PFSK-1 (cell line): ENCODE results near the gene CHST15.

Source experiments
- POLR2AphosphoS5 ChIP-seq: IDR thresholded peaks from 2 replicates; pipeline ENCODE4 v1.6.1; 2012; ENCODE audit warnings: low read depth, mild to moderate bottlenecking, control low read depth, low read length, moderate library complexity
- SIN3A ChIP-seq: IDR thresholded peaks from 2 replicates; pipeline ENCODE4 v1.6.1; 2012; ENCODE audit warnings: mild to moderate bottlenecking, low read length, moderate library complexity, borderline replicate concordance; ENCODE audit not compliant: insufficient read depth
- TAF1 ChIP-seq: IDR thresholded peaks from 2 replicates; pipeline ENCODE4 v1.6.1; 2012; ENCODE audit warnings: low read length, control low read depth, borderline replicate concordance; ENCODE audit not compliant: insufficient read depth
- TF ChIP-seq, protein P1 (sequence below), 2 experiments: IDR thresholded peaks; 2 replicates each; pipeline versions ENCODE4 v1.6.1 to v1.8.0; 2011 to 2012; ENCODE audit warnings: low read depth in 2 of 2, low read length in 2 of 2, control low read depth in 1 of 2, inconsistent platforms in 1 of 2, mild to moderate bottlenecking in 1 of 2, moderate library complexity in 1 of 2; ENCODE audit not compliant: insufficient read depth in 1 of 2

- TF ChIP-seq, protein P1, sequence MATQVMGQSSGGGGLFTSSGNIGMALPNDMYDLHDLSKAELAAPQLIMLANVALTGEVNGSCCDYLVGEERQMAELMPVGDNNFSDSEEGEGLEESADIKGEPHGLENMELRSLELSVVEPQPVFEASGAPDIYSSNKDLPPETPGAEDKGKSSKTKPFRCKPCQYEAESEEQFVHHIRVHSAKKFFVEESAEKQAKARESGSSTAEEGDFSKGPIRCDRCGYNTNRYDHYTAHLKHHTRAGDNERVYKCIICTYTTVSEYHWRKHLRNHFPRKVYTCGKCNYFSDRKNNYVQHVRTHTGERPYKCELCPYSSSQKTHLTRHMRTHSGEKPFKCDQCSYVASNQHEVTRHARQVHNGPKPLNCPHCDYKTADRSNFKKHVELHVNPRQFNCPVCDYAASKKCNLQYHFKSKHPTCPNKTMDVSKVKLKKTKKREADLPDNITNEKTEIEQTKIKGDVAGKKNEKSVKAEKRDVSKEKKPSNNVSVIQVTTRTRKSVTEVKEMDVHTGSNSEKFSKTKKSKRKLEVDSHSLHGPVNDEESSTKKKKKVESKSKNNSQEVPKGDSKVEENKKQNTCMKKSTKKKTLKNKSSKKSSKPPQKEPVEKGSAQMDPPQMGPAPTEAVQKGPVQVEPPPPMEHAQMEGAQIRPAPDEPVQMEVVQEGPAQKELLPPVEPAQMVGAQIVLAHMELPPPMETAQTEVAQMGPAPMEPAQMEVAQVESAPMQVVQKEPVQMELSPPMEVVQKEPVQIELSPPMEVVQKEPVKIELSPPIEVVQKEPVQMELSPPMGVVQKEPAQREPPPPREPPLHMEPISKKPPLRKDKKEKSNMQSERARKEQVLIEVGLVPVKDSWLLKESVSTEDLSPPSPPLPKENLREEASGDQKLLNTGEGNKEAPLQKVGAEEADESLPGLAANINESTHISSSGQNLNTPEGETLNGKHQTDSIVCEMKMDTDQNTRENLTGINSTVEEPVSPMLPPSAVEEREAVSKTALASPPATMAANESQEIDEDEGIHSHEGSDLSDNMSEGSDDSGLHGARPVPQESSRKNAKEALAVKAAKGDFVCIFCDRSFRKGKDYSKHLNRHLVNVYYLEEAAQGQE (IDR thresholded peaks at IDR 0.05; ENCODE audit: insufficient read depth in 1 of 2, low read depth in 2 of 2, low read length in 2 of 2), result no peak
- no peak for TF ChIP-seq POLR2AphosphoS5
- TF ChIP-seq TAF1, result no peak
- no peak for TF ChIP-seq SIN3A
These were observed 25.8 kb upstream of the CHST15 start for GRCh38 chr10:124119216-124119615.
